ENCODE results near the gene MFSD6.

GRCh38 chr2:190482451-190482850 lies 74.3 kb downstream of the MFSD6 start:
- TF ChIP-seq CTCF (IDR thresholded peaks at IDR 0.05) (no peak), POLR2A (IDR thresholded peaks at IDR 0.05) (no peak)

All from Peyer's patch (tissue), 4 donors.